Measurements from ENCODE around the gene BAG5.

GRCh38 chr14:103550451-103551337 lies 11.8 kb downstream of the BAG5 start:
- TF ChIP-seq POLR2AphosphoS5 (IDR thresholded peaks at IDR 0.05; ENCODE audit: low read depth, low read length) (no peak), RAD21 (IDR thresholded peaks at IDR 0.05; ENCODE audit: low read depth) (no peak)
- TF ChIP-seq, protein P1, sequence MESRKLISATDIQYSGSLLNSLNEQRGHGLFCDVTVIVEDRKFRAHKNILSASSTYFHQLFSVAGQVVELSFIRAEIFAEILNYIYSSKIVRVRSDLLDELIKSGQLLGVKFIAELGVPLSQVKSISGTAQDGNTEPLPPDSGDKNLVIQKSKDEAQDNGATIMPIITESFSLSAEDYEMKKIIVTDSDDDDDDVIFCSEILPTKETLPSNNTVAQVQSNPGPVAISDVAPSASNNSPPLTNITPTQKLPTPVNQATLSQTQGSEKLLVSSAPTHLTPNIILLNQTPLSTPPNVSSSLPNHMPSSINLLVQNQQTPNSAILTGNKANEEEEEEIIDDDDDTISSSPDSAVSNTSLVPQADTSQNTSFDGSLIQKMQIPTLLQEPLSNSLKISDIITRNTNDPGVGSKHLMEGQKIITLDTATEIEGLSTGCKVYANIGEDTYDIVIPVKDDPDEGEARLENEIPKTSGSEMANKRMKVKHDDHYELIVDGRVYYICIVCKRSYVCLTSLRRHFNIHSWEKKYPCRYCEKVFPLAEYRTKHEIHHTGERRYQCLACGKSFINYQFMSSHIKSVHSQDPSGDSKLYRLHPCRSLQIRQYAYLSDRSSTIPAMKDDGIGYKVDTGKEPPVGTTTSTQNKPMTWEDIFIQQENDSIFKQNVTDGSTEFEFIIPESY (IDR thresholded peaks at IDR 0.05; ENCODE audit: extremely low read depth, insufficient replicate concordance, low read length) = no peak
